CD14-positive monocyte (primary cell): ENCODE measurements around the gene PLCH1. TPM values are rescaled to one million over a fixed set of nuclear protein-coding genes. Genes with fewer than 3 reads are reported as not detected.

Experiments
- DNase-seq, 3 donors: peaks; one replicate each; pipeline ENCODE4 v3.0.0-alpha.2; 2011 to 2022
- H2AFZ ChIP-seq: 2 replicates; pipeline ENCODE4 v1.6.0; 2012; ENCODE audit warnings: mild to moderate bottlenecking, low read depth, low read length, inconsistent platforms; ENCODE audit not compliant: insufficient read depth, poor library complexity, severe bottlenecking
- H3K27ac ChIP-seq, 2 donors: 1 replicate in 1 of 2; 2 replicates in 1 of 2; pipeline ENCODE4 v1.5.1; 2012 to 2013; ENCODE audit warnings: low read length in 2 of 2, control low read depth in 1 of 2, inconsistent platforms in 1 of 2, low read depth in 1 of 2, mild to moderate bottlenecking in 1 of 2
- H3K27me3 ChIP-seq, 2 donors: one replicate each; pipeline versions ENCODE4 v1.6.0 to v1.6.1; 2011 to 2013; ENCODE audit warnings: low read length in 2 of 2; ENCODE audit not compliant: control insufficient read depth in 2 of 2, insufficient read depth in 2 of 2
- H3K36me3 ChIP-seq, 2 donors: replicated peaks in 1 of 2; 1 replicate in 1 of 2; 2 replicates in 1 of 2; pipeline versions ENCODE4 v1.5.1 to v1.6.1; 2012 to 2013; ENCODE audit warnings: low read length in 2 of 2, control low read depth in 1 of 2, inconsistent platforms in 1 of 2, mild to moderate bottlenecking in 1 of 2; ENCODE audit not compliant: insufficient read depth in 2 of 2, control insufficient read depth in 1 of 2
- H3K4me1 ChIP-seq, 2 donors: 1 replicate in 1 of 2; 2 replicates in 1 of 2; pipeline versions ENCODE4 v1.5.1 to v1.6.1; 2012 to 2013; ENCODE audit warnings: low read length in 2 of 2, control low read depth in 1 of 2, inconsistent platforms in 1 of 2, mild to moderate bottlenecking in 1 of 2, moderate library complexity in 1 of 2; ENCODE audit not compliant: insufficient read depth in 2 of 2, control insufficient read depth in 1 of 2
- H3K4me2 ChIP-seq: replicated peaks from 2 replicates; pipeline ENCODE3; 2012; ENCODE audit warnings: low read length, moderate library complexity, mild to moderate bottlenecking; ENCODE audit not compliant: poor library complexity, severe bottlenecking; ENCODE audit errors: extremely low read depth
- H3K4me3 ChIP-seq, 3 experiments: fragments of 200-600 bp in 1 of 3; sonication (generic) in 1 of 3; replicated peaks in 1 of 3; 1 replicate in 2 of 3; 2 replicates in 1 of 3; pipeline ENCODE4 v1.5.1; 2011 to 2013; ENCODE audit warnings: low read length in 3 of 3, mild to moderate bottlenecking in 3 of 3, control low read depth in 2 of 3, low read depth in 2 of 3, inconsistent platforms in 1 of 3, moderate library complexity in 1 of 3
- H3K79me2 ChIP-seq: 2 replicates; pipeline ENCODE4 v1.6.0; 2012; ENCODE audit warnings: mild to moderate bottlenecking, control low read depth, inconsistent platforms, low read length, moderate library complexity; ENCODE audit not compliant: insufficient read depth
- H3K9ac ChIP-seq: 2 replicates; pipeline ENCODE4 v1.6.0; 2017; ENCODE audit warnings: low read length, mild to moderate bottlenecking; ENCODE audit not compliant: insufficient read depth, poor library complexity, severe bottlenecking
- H3K9me3 ChIP-seq, 2 donors: replicated peaks in 1 of 2; 1 replicate in 1 of 2; 2 replicates in 1 of 2; pipeline versions ENCODE4 v1.5.1 to v1.6.1; 2012 to 2013; ENCODE audit warnings: low read length in 2 of 2, control low read depth in 1 of 2; ENCODE audit not compliant: control insufficient read depth in 1 of 2, insufficient read depth in 1 of 2
- H4K20me1 ChIP-seq: 2 replicates; pipeline ENCODE4 v1.6.0; 2012; ENCODE audit warnings: mild to moderate bottlenecking, low read length, control low read depth, moderate library complexity; ENCODE audit not compliant: insufficient read depth
- H3K27ac Mint-ChIP-seq, 7 donors: one replicate each; pipeline ENCODE4 v1.8.0; 2020; ENCODE audit warnings: mild to moderate bottlenecking in 7 of 7, mixed read lengths in 7 of 7, moderate library complexity in 6 of 7, inconsistent platforms in 2 of 7
- H3K27me3 Mint-ChIP-seq, 3 donors: one replicate each; pipeline ENCODE4 v1.8.0; 2021 to 2022; ENCODE audit warnings: low read depth in 3 of 3, mild to moderate bottlenecking in 3 of 3, mixed read lengths in 3 of 3, moderate library complexity in 3 of 3, inconsistent platforms in 1 of 3
- H3K36me3 Mint-ChIP-seq, 2 donors: one replicate each; pipeline ENCODE4 v1.8.0; 2020; ENCODE audit warnings: mixed read lengths in 2 of 2, inconsistent platforms in 1 of 2, mild to moderate bottlenecking in 1 of 2
- H3K4me1 Mint-ChIP-seq: one replicate; pipeline ENCODE4 v1.8.0; 2020; ENCODE audit warnings: mild to moderate bottlenecking, mixed read lengths
- H3K4me3 Mint-ChIP-seq, 2 donors: one replicate each; pipeline ENCODE4 v1.8.0; 2020; ENCODE audit warnings: mild to moderate bottlenecking in 2 of 2, mixed read lengths in 2 of 2, moderate library complexity in 1 of 2
- H3K9me3 Mint-ChIP-seq, 7 donors: one replicate each; pipeline ENCODE4 v1.8.0; 2020 to 2022; ENCODE audit warnings: mixed read lengths in 7 of 7, mild to moderate bottlenecking in 6 of 7, moderate library complexity in 6 of 7, inconsistent platforms in 2 of 7
- WGBS: methylation state at CpG from one replicate; pipeline ENCODE4 v1.1.5; 2013; ENCODE audit warnings: missing lambda C conversion rate; ENCODE audit not compliant: insufficient coverage; 5-methylcytosine and 5-hydroxymethylcytosine counted together
- intact Hi-C, 2 donors: fragments of 100-400 bp; cut with micrococcal nuclease; formaldehyde crosslinking; loops; one replicate each; pipeline versions ENCODE4 v1.15.0 to v1.15.1; 2023
- polyA plus RNA-seq, 3 donors: library from polyadenylated mRNA; depleted of rRNA in 1 of 3; unstranded in 2 of 3; stranded (reverse) in 1 of 3; fragments of 300-500 nt in 2 of 3; fragments of >200 nt in 1 of 3; fragmentation: Illumina TruSeq in 2 of 3; gene quantifications; 1 replicate in 2 of 3; 2 replicates in 1 of 3; pipeline ENCODE4 v1.2.3, GENCODE V29; 2012 to 2021
- TF ChIP-seq, protein P1 (sequence below): fragments of 200-600 bp; IDR thresholded peaks from one replicate; pipeline ENCODE4 v1.8.0; 2022; ENCODE audit warnings: antibody characterized with exemption, mild to moderate bottlenecking

The PLCH1 gene
- polyA plus RNA-seq, 3 donors = not detected

DNA sequence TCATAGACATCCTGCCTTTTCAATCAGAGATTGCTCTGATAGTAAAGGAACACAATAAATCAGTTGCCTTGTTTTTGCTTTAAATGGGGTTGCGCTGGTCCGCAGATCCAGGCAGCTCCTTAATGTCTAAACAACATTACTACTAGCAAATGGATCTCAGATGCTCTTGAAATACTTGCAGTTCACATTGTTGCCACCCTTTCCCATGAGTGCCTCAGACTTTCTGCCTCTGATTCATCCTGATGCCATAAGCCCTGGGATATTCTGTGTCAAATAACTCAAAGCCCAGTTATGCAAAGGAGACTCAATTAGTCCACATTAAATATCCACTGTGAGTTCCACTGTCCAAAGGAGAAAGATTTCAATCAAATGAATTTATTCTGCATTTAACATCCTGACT, 196.7 kb downstream of the PLCH1 start:
- intact Hi-C loops = no loop called here
- no peak overlapping the region for H3K27ac Mint-ChIP-seq
- H3K9me3 ChIP-seq = no peaks in the 10 kb centered on the region

DNA sequence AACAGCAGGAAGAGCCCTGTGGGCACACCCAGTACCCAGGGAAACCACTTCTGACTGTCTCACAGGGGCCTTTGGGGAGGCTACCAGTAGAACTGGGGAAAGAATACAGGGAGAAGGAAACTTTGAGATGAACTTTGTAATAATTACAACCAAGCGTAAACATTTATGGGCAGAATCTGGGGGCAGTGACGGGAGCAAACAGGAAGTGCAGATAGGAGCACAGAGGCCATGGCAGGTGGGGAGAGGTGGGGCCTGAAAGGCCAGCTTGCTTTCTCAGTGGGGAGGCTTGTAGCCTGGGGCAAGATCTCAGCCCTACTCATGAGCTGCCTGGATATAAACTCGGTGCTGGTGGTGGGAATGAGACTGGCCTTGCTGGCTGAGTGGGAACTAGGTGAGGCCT, 209.8 kb downstream of the PLCH1 start:
- no peaks in the 10 kb centered on the region for H3K4me1 Mint-ChIP-seq
- H3K4me3 Mint-ChIP-seq = no peak overlapping the region
- Histone ChIP-seq H3K27ac (no peak overlapping the region), H4K20me1 (no peaks in the 10 kb centered on the region), H3K4me1 (no peaks in the 10 kb centered on the region), H3K9me3 (peaks cover 9 to 23% of the 10 kb centered on the region in 2 donors), H3K27me3 (no peaks in the 10 kb centered on the region), H2AFZ (no peak overlapping the region), H3K36me3 (no peaks in the 10 kb centered on the region), H3K79me2 (no peaks in the 10 kb centered on the region), H3K4me3 (no peak overlapping the region), H3K9ac (no peak overlapping the region), H3K4me2 (no peak overlapping the region)
- 100% methylated on average over 2 of the region's 3 CpGs for WGBS
- peaks cover 0 to 1% (median 0%) of the 10 kb centered on the region in 3 donors for H3K27me3 Mint-ChIP-seq
- DNase-seq = no peak
- H3K27ac Mint-ChIP-seq = no peak overlapping the region
- no peaks in the 10 kb centered on the region for H3K36me3 Mint-ChIP-seq
- intact Hi-C loops = no loop called here
- TF ChIP-seq, protein P1, sequence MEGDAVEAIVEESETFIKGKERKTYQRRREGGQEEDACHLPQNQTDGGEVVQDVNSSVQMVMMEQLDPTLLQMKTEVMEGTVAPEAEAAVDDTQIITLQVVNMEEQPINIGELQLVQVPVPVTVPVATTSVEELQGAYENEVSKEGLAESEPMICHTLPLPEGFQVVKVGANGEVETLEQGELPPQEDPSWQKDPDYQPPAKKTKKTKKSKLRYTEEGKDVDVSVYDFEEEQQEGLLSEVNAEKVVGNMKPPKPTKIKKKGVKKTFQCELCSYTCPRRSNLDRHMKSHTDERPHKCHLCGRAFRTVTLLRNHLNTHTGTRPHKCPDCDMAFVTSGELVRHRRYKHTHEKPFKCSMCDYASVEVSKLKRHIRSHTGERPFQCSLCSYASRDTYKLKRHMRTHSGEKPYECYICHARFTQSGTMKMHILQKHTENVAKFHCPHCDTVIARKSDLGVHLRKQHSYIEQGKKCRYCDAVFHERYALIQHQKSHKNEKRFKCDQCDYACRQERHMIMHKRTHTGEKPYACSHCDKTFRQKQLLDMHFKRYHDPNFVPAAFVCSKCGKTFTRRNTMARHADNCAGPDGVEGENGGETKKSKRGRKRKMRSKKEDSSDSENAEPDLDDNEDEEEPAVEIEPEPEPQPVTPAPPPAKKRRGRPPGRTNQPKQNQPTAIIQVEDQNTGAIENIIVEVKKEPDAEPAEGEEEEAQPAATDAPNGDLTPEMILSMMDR = no peak
- H3K9me3 Mint-ChIP-seq = peaks cover 29 to 64% (median 43%) of the 10 kb centered on the region in 7 donors

More for the DNA sequence above, 196.7 kb downstream of the PLCH1 start:
- H3K4me3 Mint-ChIP-seq = no peak overlapping the region
- H3K36me3 Mint-ChIP-seq = no peaks in the 10 kb centered on the region
- no peaks in the 10 kb centered on the region for H3K27me3 ChIP-seq
- no peak overlapping the region for H3K27ac ChIP-seq
- no peaks in the 10 kb centered on the region for H3K36me3 ChIP-seq
- no peak overlapping the region for H3K4me2 ChIP-seq
- DNase-seq = no peak
- H3K9me3 Mint-ChIP-seq = peaks cover 1 to 7% (median 3%) of the 10 kb centered on the region in 7 donors
- H3K4me3 ChIP-seq = no peak overlapping the region
- TF ChIP-seq, protein P1 = no peak
- 100% methylated on average over 2 of the region's 2 CpGs for WGBS
- H4K20me1 ChIP-seq = no peaks in the 10 kb centered on the region
- H3K9ac ChIP-seq = no peak overlapping the region
- H3K4me1 ChIP-seq = no peaks in the 10 kb centered on the region
- H3K4me1 Mint-ChIP-seq = no peaks in the 10 kb centered on the region
- H2AFZ ChIP-seq = no peak overlapping the region
- H3K27me3 Mint-ChIP-seq = peaks cover 0 to 4% (median 0%) of the 10 kb centered on the region in 3 donors
- no peaks in the 10 kb centered on the region for H3K79me2 ChIP-seq
